ENCODE measurements around the gene NTNG2. TPM values are rescaled to one million over a fixed set of nuclear protein-coding genes. Genes with fewer than 3 reads are reported as not detected.

Gene NTNG2
- total and polyA plus RNA-seq, 2 of the 13 experiments (the other 11 are each of a cell fraction or from before 2014, with no cell fraction given), result 0.02 to 0.36 TPM

GRCh38 chr9:132142924-132143323, 18.9 kb upstream of the NTNG2 start:
- POLR2A ChIA-PET, result no interaction called here
- WGBS (ENCODE audit: low lambda C conversion rate), result 5% methylated on average over 9 of the region's 9 CpGs
- DNase-seq (ENCODE audit: low spot score) (no peak), FAIRE-seq (no peak), ATAC-seq (no peak)
- intact Hi-C loops (cut with micrococcal nuclease; ENCODE audit: unreplicated experiment) (no loop called here), in situ Hi-C loops (cut with HindIII; ENCODE audit: extremely low pct_ligation_motif_present, low pct_unique_long_range_greater_than_20kb) (no loop called here)
- no peak overlapping the region for H3K4me3 ChIP-seq (replicated peaks in 1 of 3; ENCODE audit: insufficient read depth in 1 of 3, low read depth in 2 of 3, low read length in 3 of 3)
- no peak overlapping the region for H2AFZ ChIP-seq (ENCODE audit: low read length)
- no peaks in the 10 kb centered on the region for H3K79me2 ChIP-seq (ENCODE audit: insufficient read depth, low read length)
- H4K20me1 ChIP-seq (ENCODE audit: insufficient read depth, low read length), result no peaks in the 10 kb centered on the region
- no peak overlapping the region for H3K9ac ChIP-seq (ENCODE audit: insufficient read depth, low read depth, low read length)
- H3K9me3 ChIP-seq (ENCODE audit: low read length), result no peaks in the 10 kb centered on the region
- no peaks in the 10 kb centered on the region for H3K4me1 ChIP-seq (ENCODE audit: insufficient read depth, low read length)
- no TSS peak for BruUV-seq (replicated peaks)
- no peak overlapping the region for H3K4me2 ChIP-seq (ENCODE audit: low read depth, low read length)
- CTCF ChIA-PET (ENCODE audit: low intra/inter-chr PET ratio, low total read pairs), result no interaction called here
- H3K27me3 ChIP-seq (ENCODE audit: control insufficient read depth in 1 of 2, insufficient read depth in 2 of 2, low read length in 2 of 2), result peaks cover 3 to 40% of the 10 kb centered on the region in 2 experiments; a peak in 3 of 5 replicates
- no peak for TF ChIP-seq ZC3H4 (CRISPR knock-in tag; IDR thresholded peaks at IDR 0.05; ENCODE audit: borderline replicate concordance)
- no peaks in the 10 kb centered on the region for H3K36me3 ChIP-seq (replicated peaks in 1 of 2; ENCODE audit: control insufficient read depth in 1 of 2, insufficient read depth in 2 of 2, low read length in 2 of 2)
- H3K27ac ChIP-seq (ENCODE audit: extremely low read length, insufficient read depth, low read length), result no peak overlapping the region

GRCh38 chr9:132143359-132143758, 18.5 kb upstream of the NTNG2 start:
- Histone ChIP-seq H3K27me3 (ENCODE audit: control insufficient read depth in 1 of 2, insufficient read depth in 2 of 2, low read length in 2 of 2) (peaks cover 3 to 40% of the 10 kb centered on the region in 2 experiments; a peak in 3 of 5 replicates), H2AFZ (ENCODE audit: low read length) (no peak overlapping the region), H3K9me3 (ENCODE audit: low read length) (no peaks in the 10 kb centered on the region), H3K36me3 (replicated peaks in 1 of 2; ENCODE audit: control insufficient read depth in 1 of 2, insufficient read depth in 2 of 2, low read length in 2 of 2) (no peaks in the 10 kb centered on the region), H3K9ac (ENCODE audit: insufficient read depth, low read depth, low read length) (no peak overlapping the region), H3K4me1 (ENCODE audit: insufficient read depth, low read length) (no peaks in the 10 kb centered on the region), H3K4me2 (ENCODE audit: low read depth, low read length) (no peak overlapping the region), H3K4me3 (replicated peaks in 1 of 3; ENCODE audit: insufficient read depth in 1 of 3, low read depth in 2 of 3, low read length in 3 of 3) (no peak overlapping the region), H3K27ac (ENCODE audit: extremely low read length, insufficient read depth, low read length) (no peak overlapping the region), H4K20me1 (ENCODE audit: insufficient read depth, low read length) (no peaks in the 10 kb centered on the region), H3K79me2 (ENCODE audit: insufficient read depth, low read length) (no peaks in the 10 kb centered on the region)
- ChIA-PET CTCF (ENCODE audit: low intra/inter-chr PET ratio, low total read pairs) (no interaction called here), POLR2A (no interaction called here)
- DNase-seq (ENCODE audit: low spot score) (no peak), ATAC-seq (no peak), FAIRE-seq (no peak)
- in situ Hi-C loops (cut with HindIII; ENCODE audit: extremely low pct_ligation_motif_present, low pct_unique_long_range_greater_than_20kb), result no loop called here
- no CpG with 5 or more reads among the region's 6 CpGs for WGBS (ENCODE audit: low lambda C conversion rate)
- BruUV-seq (replicated peaks), result no TSS peak
- intact Hi-C loops (cut with micrococcal nuclease; ENCODE audit: unreplicated experiment), result no loop called here
- TF ChIP-seq MXI1 (IDR thresholded peaks at IDR 0.05; ENCODE audit: borderline replicate concordance, low read depth, low read length), result no peak
- TF ChIP-seq SMARCC2 (IDR thresholded peaks at IDR 0.05), result no peak
- no peak for TF ChIP-seq NFATC3 (CRISPR knock-in tag; IDR thresholded peaks at IDR 0.05)
- no peak for TF ChIP-seq HOXA5 (CRISPR knock-in tag; IDR thresholded peaks at IDR 0.05)
- no peak for TF ChIP-seq KLF6 (CRISPR knock-in tag; IDR thresholded peaks at IDR 0.05)
- TF ChIP-seq IRF1 (CRISPR knock-in tag; IDR thresholded peaks at IDR 0.05; ENCODE audit: low read depth), result no peak
- no peak for TF ChIP-seq KDM5A (IDR thresholded peaks at IDR 0.05; ENCODE audit: borderline replicate concordance, low read length)
- no peak for TF ChIP-seq CCAR2 (optimal IDR thresholded peaks at IDR 0.05; ENCODE audit: low read depth, low read length)
- TF ChIP-seq MED1 (CRISPR knock-in tag; IDR thresholded peaks at IDR 0.05), result no peak
- no peak for TF ChIP-seq KDM2A (CRISPR knock-in tag; IDR thresholded peaks at IDR 0.05; ENCODE audit: borderline replicate concordance, low read depth)
- TF ChIP-seq ZNF331 (CRISPR knock-in tag; IDR thresholded peaks at IDR 0.05), result no peak
- no peak for TF ChIP-seq ZNF235 (CRISPR knock-in tag; IDR thresholded peaks at IDR 0.05; ENCODE audit: borderline replicate concordance)
- TF ChIP-seq FLYWCH1 (CRISPR knock-in tag; IDR thresholded peaks at IDR 0.05), result no peak
- no peak for TF ChIP-seq ZNF552 (CRISPR knock-in tag; IDR thresholded peaks at IDR 0.05; ENCODE audit: borderline replicate concordance)
- no peak for TF ChIP-seq STAT5B (CRISPR knock-in tag; IDR thresholded peaks at IDR 0.05)
- TF ChIP-seq DR1 (CRISPR knock-in tag; IDR thresholded peaks at IDR 0.05), result no peak
- TF ChIP-seq NPAS2 (CRISPR knock-in tag; IDR thresholded peaks at IDR 0.05; ENCODE audit: borderline replicate concordance), result no peak
- no peak for TF ChIP-seq BCL3 (CRISPR knock-in tag; IDR thresholded peaks at IDR 0.05)
- no peak for TF ChIP-seq REPIN1 (CRISPR knock-in tag; IDR thresholded peaks at IDR 0.05; ENCODE audit: borderline replicate concordance, low read depth)

Measured in HepG2 (cell line).